SK-N-SH (cell line): Measurements from ENCODE around the gene FUCA1. TPM values are rescaled to one million over a fixed set of nuclear protein-coding genes. Genes with fewer than 3 reads are reported as not detected.

Source experiments
- CTCF ChIA-PET: fragments of 300-600, 350-600 bp; formaldehyde crosslinking; extraction: SDS; loops from one replicate; lab custom pipeline; 2021; lab: Yijun Ruan, JAX
- POLR2A ChIA-PET: fragments of 350-600 bp; sonication (Branson Sonifier 250); formaldehyde crosslinking; extraction: SDS; loops from one replicate; lab custom pipeline; 2020; ENCODE audit warnings: antibody characterized with exemption, inconsistent platforms; lab: Yijun Ruan, JAX
- DNase-seq: peaks from one replicate; pipeline ENCODE4 v3.0.0; 2012
- H2AFZ ChIP-seq: fragments of 200-600 bp; sonication (generic); 2 replicates; pipeline ENCODE4 v1.8.1; 2016; ENCODE audit warnings: antibody characterized with exemption, mild to moderate bottlenecking, low read depth
- H3F3A ChIP-seq: fragments of 200-600 bp; sonication (generic); replicated peaks from 2 replicates; pipeline ENCODE3; 2016; ENCODE audit warnings: antibody characterized with exemption, mild to moderate bottlenecking; ENCODE audit not compliant: insufficient read depth
- H3K27ac ChIP-seq, 2 experiments: fragments of 200-500 bp in 1 of 2; fragments of 200-600 bp in 1 of 2; sonication (Bioruptor generic) in 1 of 2; sonication (generic), shearing (Covaris generic) in 1 of 2; 2 replicates each; pipeline versions ENCODE4 v1.5.1 to v1.6.1; 2014 to 2016; ENCODE audit warnings: low read depth in 2 of 2, inconsistent platforms in 1 of 2, low read length in 1 of 2, mild to moderate bottlenecking in 1 of 2, mixed read lengths in 1 of 2
- H3K27me3 ChIP-seq: fragments of 200-600 bp; sonication (generic), shearing (Covaris generic); 2 replicates; pipeline ENCODE4 v1.6.1; 2016; ENCODE audit warnings: mixed run types; ENCODE audit not compliant: insufficient read depth
- H3K36me3 ChIP-seq, 2 experiments: fragments of 200-500 bp in 1 of 2; fragments of 200-600 bp in 1 of 2; sonication (Bioruptor generic) in 1 of 2; sonication (generic) in 1 of 2; replicated peaks in 1 of 2; 2 replicates each; pipeline versions ENCODE3 to v1.5.1; 2014 to 2016; ENCODE audit warnings: low read length in 1 of 2, mild to moderate bottlenecking in 1 of 2; ENCODE audit not compliant: insufficient read depth in 2 of 2, control insufficient read depth in 1 of 2
- H3K4me1 ChIP-seq, 2 experiments: fragments of 200-500 bp in 1 of 2; fragments of 200-600 bp in 1 of 2; sonication (Bioruptor generic) in 1 of 2; sonication (generic), shearing (Covaris generic) in 1 of 2; 2 replicates each; pipeline versions ENCODE4 v1.5.1 to v1.6.1; 2014 to 2016; ENCODE audit warnings: low read depth in 1 of 2, low read length in 1 of 2, mixed run types in 1 of 2; ENCODE audit not compliant: insufficient read depth in 2 of 2, control insufficient read depth in 1 of 2
- H3K4me2 ChIP-seq: fragments of 200-600 bp; sonication (generic), shearing (Covaris generic); 2 replicates; pipeline ENCODE4 v1.6.1; 2017; ENCODE audit warnings: mixed run types
- H3K4me3 ChIP-seq, 2 experiments: fragments of 200-500 bp in 1 of 2; fragments of 200-600 bp in 1 of 2; sonication (Bioruptor generic) in 1 of 2; sonication (generic), shearing (Covaris generic) in 1 of 2; 2 replicates each; pipeline versions ENCODE4 v1.5.1 to v1.8.1; 2014 to 2016; ENCODE audit warnings: low read depth in 2 of 2, inconsistent platforms in 1 of 2, low read length in 1 of 2, mild to moderate bottlenecking in 1 of 2, mixed read lengths in 1 of 2, moderate library complexity in 1 of 2
- H3K79me2 ChIP-seq: fragments of 200-600 bp; sonication (generic); 2 replicates; pipeline ENCODE4 v1.8.1; 2017; ENCODE audit warnings: mild to moderate bottlenecking; ENCODE audit not compliant: insufficient read depth
- H3K9ac ChIP-seq: fragments of 200-600 bp; sonication (generic); 2 replicates; pipeline ENCODE4 v1.6.1; 2017; ENCODE audit warnings: mixed run types
- H3K9me2 ChIP-seq: fragments of 200-600 bp; sonication (generic); 2 replicates; pipeline ENCODE4 v1.6.1; 2017; ENCODE audit warnings: mixed run types
- H3K9me3 ChIP-seq: fragments of 200-600 bp; sonication (generic); 2 replicates; pipeline ENCODE4 v1.6.1; 2017; ENCODE audit warnings: mixed run types, mild to moderate bottlenecking, moderate library complexity
- H4K20me1 ChIP-seq: fragments of 200-600 bp; sonication (generic); 2 replicates; pipeline ENCODE4 v1.6.1; 2017; ENCODE audit warnings: mild to moderate bottlenecking, mixed run types; ENCODE audit not compliant: insufficient read depth
- CHD2 ChIP-seq: fragments of 150-350 bp; IDR thresholded peaks from 2 replicates; pipeline ENCODE4 v1.6.1; 2018; ENCODE audit warnings: low read length; ENCODE audit not compliant: partially characterized antibody
- EP300 ChIP-seq, 2 experiments: IDR thresholded peaks; 2 replicates each; pipeline versions ENCODE4 v1.4.0 to v1.6.1; 2012; ENCODE audit warnings: borderline replicate concordance in 1 of 2, low read depth in 1 of 2, low read length in 1 of 2
- EZH2phosphoT487 ChIP-seq: fragments of 200-600 bp; sonication (generic); IDR thresholded peaks from 2 replicates; pipeline ENCODE4 v1.6.1; 2017; ENCODE audit warnings: low read depth, mixed run types, mild to moderate bottlenecking, antibody characterized with exemption, moderate library complexity, borderline replicate concordance
- FOSL2 ChIP-seq: IDR thresholded peaks from 2 replicates; pipeline ENCODE4 v1.4.0; 2012; ENCODE audit warnings: low read depth, mild to moderate bottlenecking, moderate library complexity, borderline replicate concordance
- FOXJ3 ChIP-seq: sonication (generic); formaldehyde crosslinking; IDR thresholded peaks from 2 replicates; pipeline ENCODE4 v1.5.1; 2020; ENCODE audit warnings: mild to moderate bottlenecking, missing genetic modification reagents
- GABPA ChIP-seq: IDR thresholded peaks from 2 replicates; pipeline ENCODE4 v1.4.0; 2012; ENCODE audit warnings: low read depth, mild to moderate bottlenecking
- NFIC ChIP-seq: IDR thresholded peaks from 2 replicates; pipeline ENCODE4 v1.4.0; 2012; ENCODE audit warnings: borderline replicate concordance
- NRF1 ChIP-seq: IDR thresholded peaks from 2 replicates; pipeline ENCODE4 v1.6.1; 2012; ENCODE audit warnings: low read depth, mild to moderate bottlenecking, low read length
- RCOR1 ChIP-seq: fragments of 150-350 bp; IDR thresholded peaks from 2 replicates; pipeline ENCODE4 v1.6.1; 2017; ENCODE audit warnings: antibody characterized with exemption, low read length
- RFX5 ChIP-seq: IDR thresholded peaks from 2 replicates; pipeline ENCODE4 v1.6.1; 2012; ENCODE audit warnings: mild to moderate bottlenecking, improper control_type of control experiment, low read length
- SMC3 ChIP-seq: IDR thresholded peaks from 2 replicates; pipeline ENCODE4 v1.6.1; 2012; ENCODE audit warnings: low read depth, low read length, improper control_type of control experiment
- TCF12 ChIP-seq: IDR thresholded peaks from 2 replicates; pipeline ENCODE4 v1.4.0; 2012
- WGBS: methylation state at CpG from one replicate; pipeline ENCODE4 v1.1.6; 2017; ENCODE audit warnings: low lambda C conversion rate; 5-methylcytosine and 5-hydroxymethylcytosine counted together
- polyA plus RNA-seq, 3 experiments: library from polyadenylated mRNA; depleted of rRNA; stranded (reverse); fragments of >200 nt; gene quantifications; 2 replicates each; pipeline ENCODE4 v1.2.3, GENCODE V29; 2012
- TF ChIP-seq, protein P1 (sequence below): IDR thresholded peaks from 2 replicates; pipeline ENCODE4; 2012
- TF ChIP-seq, protein P2 (sequence below): IDR thresholded peaks from 2 replicates; pipeline ENCODE4 v1.6.1; 2012; ENCODE audit warnings: mild to moderate bottlenecking, low read depth, low read length, moderate library complexity
- TF ChIP-seq, protein P3 (sequence below): fragments of 150-350 bp; IDR thresholded peaks from 2 replicates; pipeline ENCODE4 v1.6.1; 2016; ENCODE audit warnings: mild to moderate bottlenecking, low read depth, low read length
- TF ChIP-seq, protein P4 (sequence below): fragments of 200-600 bp; sonication (generic); IDR thresholded peaks from 2 replicates; pipeline ENCODE4 v1.6.1; 2017; ENCODE audit warnings: antibody characterized with exemption, mild to moderate bottlenecking, moderate library complexity
- TF ChIP-seq, protein P5 (sequence below): IDR thresholded peaks from 2 replicates; pipeline ENCODE4 v1.4.0; 2012; ENCODE audit warnings: low read depth, borderline replicate concordance

The FUCA1 gene
- polyA plus RNA-seq, 1 of the 3 experiments (the other 2 are of a cell fraction) = 31.9 TPM

DNA sequence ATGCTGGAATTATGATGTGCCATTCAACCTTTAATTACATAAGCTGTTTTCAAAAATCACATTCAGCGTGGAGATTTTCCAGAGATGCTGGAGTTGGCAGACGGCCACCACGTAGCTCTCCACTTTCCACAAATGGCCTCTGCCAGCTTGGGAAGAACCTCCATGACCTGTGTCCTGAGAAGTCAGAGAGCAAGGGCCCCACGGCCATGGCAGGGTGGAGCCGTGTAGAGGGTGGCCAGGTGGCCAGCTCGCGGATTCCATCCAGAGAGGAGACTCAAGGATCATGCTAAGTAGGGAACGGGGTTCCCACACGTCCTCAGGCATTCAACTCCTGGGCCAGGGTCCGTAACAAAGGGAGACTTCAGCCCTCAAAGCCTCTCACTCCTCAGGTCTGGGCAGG is 66.2 kb downstream of the FUCA1 start:
- WGBS = 68% methylated on average over 8 of the region's 10 CpGs
- Histone ChIP-seq H3K27ac (peak overlapping the region in 1 of 2 experiments; percentile 89; a peak in 2 of 4 replicates), H3K9me3 (no peaks in the 10 kb centered on the region), H3K9ac (no peak overlapping the region), H3K9me2 (no peaks in the 10 kb centered on the region), H4K20me1 (no peaks in the 10 kb centered on the region), H3K4me3 (no peak overlapping the region; a peak in 1 of 4 replicates), H3K4me1 (peaks cover 5 to 30% of the 10 kb centered on the region in 2 experiments; a peak in 1 of 4 replicates), H3K79me2 (no peaks in the 10 kb centered on the region; the same call in 1 of the 2 replicates), H2AFZ (no peak overlapping the region), H3K36me3 (peaks cover 5 to 12% of the 10 kb centered on the region in 2 experiments), H3F3A (peaks cover 15% of the 10 kb centered on the region), H3K27me3 (no peaks in the 10 kb centered on the region), H3K4me2 (peak overlapping the region; percentile 100)
- TF ChIP-seq NFIC (no peak), RFX5 (no peak), EP300 (IDR thresholded peaks at IDR 0.05; ENCODE audit: borderline replicate concordance in 1 of 2, low read depth in 1 of 2, low read length in 1 of 2) (no peak), GABPA (no peak), SMC3 (no peak), EZH2phosphoT487 (no peak), RCOR1 (peak; percentile 35; the same call in 1 of the 2 replicates), NRF1 (no peak), FOXJ3 (CRISPR knock-in tag) (no peak), TCF12 (no peak), FOSL2 (no peak), CHD2 (peak; percentile 21)
- TF ChIP-seq, protein P1, sequence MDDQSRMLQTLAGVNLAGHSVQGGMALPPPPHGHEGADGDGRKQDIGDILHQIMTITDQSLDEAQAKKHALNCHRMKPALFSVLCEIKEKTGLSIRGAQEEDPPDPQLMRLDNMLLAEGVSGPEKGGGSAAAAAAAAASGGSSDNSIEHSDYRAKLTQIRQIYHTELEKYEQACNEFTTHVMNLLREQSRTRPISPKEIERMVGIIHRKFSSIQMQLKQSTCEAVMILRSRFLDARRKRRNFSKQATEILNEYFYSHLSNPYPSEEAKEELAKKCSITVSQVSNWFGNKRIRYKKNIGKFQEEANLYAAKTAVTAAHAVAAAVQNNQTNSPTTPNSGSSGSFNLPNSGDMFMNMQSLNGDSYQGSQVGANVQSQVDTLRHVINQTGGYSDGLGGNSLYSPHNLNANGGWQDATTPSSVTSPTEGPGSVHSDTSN = no peak
- TF ChIP-seq, protein P2, sequence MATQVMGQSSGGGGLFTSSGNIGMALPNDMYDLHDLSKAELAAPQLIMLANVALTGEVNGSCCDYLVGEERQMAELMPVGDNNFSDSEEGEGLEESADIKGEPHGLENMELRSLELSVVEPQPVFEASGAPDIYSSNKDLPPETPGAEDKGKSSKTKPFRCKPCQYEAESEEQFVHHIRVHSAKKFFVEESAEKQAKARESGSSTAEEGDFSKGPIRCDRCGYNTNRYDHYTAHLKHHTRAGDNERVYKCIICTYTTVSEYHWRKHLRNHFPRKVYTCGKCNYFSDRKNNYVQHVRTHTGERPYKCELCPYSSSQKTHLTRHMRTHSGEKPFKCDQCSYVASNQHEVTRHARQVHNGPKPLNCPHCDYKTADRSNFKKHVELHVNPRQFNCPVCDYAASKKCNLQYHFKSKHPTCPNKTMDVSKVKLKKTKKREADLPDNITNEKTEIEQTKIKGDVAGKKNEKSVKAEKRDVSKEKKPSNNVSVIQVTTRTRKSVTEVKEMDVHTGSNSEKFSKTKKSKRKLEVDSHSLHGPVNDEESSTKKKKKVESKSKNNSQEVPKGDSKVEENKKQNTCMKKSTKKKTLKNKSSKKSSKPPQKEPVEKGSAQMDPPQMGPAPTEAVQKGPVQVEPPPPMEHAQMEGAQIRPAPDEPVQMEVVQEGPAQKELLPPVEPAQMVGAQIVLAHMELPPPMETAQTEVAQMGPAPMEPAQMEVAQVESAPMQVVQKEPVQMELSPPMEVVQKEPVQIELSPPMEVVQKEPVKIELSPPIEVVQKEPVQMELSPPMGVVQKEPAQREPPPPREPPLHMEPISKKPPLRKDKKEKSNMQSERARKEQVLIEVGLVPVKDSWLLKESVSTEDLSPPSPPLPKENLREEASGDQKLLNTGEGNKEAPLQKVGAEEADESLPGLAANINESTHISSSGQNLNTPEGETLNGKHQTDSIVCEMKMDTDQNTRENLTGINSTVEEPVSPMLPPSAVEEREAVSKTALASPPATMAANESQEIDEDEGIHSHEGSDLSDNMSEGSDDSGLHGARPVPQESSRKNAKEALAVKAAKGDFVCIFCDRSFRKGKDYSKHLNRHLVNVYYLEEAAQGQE = no peak
- TF ChIP-seq, protein P3, sequence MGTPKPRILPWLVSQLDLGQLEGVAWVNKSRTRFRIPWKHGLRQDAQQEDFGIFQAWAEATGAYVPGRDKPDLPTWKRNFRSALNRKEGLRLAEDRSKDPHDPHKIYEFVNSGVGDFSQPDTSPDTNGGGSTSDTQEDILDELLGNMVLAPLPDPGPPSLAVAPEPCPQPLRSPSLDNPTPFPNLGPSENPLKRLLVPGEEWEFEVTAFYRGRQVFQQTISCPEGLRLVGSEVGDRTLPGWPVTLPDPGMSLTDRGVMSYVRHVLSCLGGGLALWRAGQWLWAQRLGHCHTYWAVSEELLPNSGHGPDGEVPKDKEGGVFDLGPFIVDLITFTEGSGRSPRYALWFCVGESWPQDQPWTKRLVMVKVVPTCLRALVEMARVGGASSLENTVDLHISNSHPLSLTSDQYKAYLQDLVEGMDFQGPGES = no peak
- TF ChIP-seq, protein P4, sequence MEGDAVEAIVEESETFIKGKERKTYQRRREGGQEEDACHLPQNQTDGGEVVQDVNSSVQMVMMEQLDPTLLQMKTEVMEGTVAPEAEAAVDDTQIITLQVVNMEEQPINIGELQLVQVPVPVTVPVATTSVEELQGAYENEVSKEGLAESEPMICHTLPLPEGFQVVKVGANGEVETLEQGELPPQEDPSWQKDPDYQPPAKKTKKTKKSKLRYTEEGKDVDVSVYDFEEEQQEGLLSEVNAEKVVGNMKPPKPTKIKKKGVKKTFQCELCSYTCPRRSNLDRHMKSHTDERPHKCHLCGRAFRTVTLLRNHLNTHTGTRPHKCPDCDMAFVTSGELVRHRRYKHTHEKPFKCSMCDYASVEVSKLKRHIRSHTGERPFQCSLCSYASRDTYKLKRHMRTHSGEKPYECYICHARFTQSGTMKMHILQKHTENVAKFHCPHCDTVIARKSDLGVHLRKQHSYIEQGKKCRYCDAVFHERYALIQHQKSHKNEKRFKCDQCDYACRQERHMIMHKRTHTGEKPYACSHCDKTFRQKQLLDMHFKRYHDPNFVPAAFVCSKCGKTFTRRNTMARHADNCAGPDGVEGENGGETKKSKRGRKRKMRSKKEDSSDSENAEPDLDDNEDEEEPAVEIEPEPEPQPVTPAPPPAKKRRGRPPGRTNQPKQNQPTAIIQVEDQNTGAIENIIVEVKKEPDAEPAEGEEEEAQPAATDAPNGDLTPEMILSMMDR = no peak
- TF ChIP-seq, protein P5, sequence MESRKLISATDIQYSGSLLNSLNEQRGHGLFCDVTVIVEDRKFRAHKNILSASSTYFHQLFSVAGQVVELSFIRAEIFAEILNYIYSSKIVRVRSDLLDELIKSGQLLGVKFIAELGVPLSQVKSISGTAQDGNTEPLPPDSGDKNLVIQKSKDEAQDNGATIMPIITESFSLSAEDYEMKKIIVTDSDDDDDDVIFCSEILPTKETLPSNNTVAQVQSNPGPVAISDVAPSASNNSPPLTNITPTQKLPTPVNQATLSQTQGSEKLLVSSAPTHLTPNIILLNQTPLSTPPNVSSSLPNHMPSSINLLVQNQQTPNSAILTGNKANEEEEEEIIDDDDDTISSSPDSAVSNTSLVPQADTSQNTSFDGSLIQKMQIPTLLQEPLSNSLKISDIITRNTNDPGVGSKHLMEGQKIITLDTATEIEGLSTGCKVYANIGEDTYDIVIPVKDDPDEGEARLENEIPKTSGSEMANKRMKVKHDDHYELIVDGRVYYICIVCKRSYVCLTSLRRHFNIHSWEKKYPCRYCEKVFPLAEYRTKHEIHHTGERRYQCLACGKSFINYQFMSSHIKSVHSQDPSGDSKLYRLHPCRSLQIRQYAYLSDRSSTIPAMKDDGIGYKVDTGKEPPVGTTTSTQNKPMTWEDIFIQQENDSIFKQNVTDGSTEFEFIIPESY = no peak
- CTCF ChIA-PET = interaction anchor here (0.9 to 5.7 kb wide), 9 partner anchors 8 to 227 kb away, joined by 3 to 47 read pairs (median 4); no protein-coding TSS in a partner anchor
- peak; percentile 39 for DNase-seq
- POLR2A ChIA-PET = interaction anchor here (0.9 to 4.1 kb wide), 6 partner anchors 10 to 157 kb away, joined by 3 to 24 read pairs (median 5); partner anchors contain the start of genes HMGCL, LYPLA2, PITHD1 and PNRC2
